ENCODE measurements around the gene CDCA4.

The CDCA4 gene

DNA sequence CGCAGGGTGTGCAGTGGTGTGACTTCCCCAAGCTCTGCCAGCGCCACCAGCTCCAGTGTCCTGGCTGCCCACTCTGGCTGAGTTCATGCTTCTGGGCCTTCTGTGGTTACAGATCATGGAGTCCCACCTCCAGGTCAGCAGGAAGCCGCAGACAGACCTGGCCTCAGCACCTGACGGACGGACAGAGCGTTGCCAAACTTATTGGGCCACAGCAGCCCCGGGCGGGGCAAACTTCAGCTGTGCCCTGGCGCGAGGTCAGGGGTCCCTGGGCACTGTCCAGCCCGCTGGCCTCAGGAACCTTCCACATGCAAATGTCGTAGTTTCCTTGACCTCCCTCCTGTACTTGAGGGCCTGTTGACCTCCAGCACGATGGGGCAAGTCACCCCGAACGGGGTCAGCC lies 33.1 kb upstream of the CDCA4 start:
- no peaks in the 10 kb centered on the region for H3K36me3 ChIP-seq

DNA sequence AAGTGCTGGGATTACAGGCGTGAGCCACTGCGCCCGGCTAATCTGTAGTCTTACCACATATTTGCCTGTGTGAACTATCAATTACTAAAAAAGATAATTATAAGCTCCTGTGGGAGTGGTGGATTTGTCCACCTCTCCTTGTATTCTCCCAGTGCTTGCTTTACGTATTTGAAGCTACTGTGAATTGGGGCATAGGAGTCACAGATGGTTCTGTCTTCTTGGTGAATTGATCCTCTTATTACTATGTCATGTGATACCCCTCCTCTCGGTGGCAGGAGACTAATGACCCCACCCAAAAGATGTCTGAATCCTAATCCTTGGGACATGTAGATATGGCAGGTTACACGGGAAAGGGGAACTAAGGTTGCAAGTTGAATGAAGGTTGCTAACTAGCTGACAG lies 32.5 kb upstream of the CDCA4 start:
- H3K27me3 ChIP-seq (ENCODE audit: insufficient read depth, low read depth, severe bottlenecking): no peaks in the 10 kb centered on the region
- TF ChIP-seq, protein P1, sequence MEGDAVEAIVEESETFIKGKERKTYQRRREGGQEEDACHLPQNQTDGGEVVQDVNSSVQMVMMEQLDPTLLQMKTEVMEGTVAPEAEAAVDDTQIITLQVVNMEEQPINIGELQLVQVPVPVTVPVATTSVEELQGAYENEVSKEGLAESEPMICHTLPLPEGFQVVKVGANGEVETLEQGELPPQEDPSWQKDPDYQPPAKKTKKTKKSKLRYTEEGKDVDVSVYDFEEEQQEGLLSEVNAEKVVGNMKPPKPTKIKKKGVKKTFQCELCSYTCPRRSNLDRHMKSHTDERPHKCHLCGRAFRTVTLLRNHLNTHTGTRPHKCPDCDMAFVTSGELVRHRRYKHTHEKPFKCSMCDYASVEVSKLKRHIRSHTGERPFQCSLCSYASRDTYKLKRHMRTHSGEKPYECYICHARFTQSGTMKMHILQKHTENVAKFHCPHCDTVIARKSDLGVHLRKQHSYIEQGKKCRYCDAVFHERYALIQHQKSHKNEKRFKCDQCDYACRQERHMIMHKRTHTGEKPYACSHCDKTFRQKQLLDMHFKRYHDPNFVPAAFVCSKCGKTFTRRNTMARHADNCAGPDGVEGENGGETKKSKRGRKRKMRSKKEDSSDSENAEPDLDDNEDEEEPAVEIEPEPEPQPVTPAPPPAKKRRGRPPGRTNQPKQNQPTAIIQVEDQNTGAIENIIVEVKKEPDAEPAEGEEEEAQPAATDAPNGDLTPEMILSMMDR (IDR thresholded peaks at IDR 0.05; ENCODE audit: low read depth, low read length): no peak
- peak; percentile 82 for DNase-seq
- no peaks in the 10 kb centered on the region for H3K9me3 ChIP-seq (ENCODE audit: severe bottlenecking)
- no peak overlapping the region for H3K4me3 ChIP-seq (ENCODE audit: low read depth, low read length)
- H3K27ac ChIP-seq: peak overlapping the region; percentile 16; the same call in 1 of the 2 replicates
- no peaks in the 10 kb centered on the region for H3K36me3 ChIP-seq

More for the DNA sequence above, 33.1 kb upstream of the CDCA4 start:
- Histone ChIP-seq H3K4me3 (ENCODE audit: low read depth, low read length) (no peak overlapping the region), H3K27me3 (ENCODE audit: insufficient read depth, low read depth, severe bottlenecking) (no peaks in the 10 kb centered on the region), H3K9me3 (ENCODE audit: severe bottlenecking) (no peaks in the 10 kb centered on the region), H3K27ac (no peak overlapping the region)
- no peak for DNase-seq
- TF ChIP-seq, protein P1 (IDR thresholded peaks at IDR 0.05; ENCODE audit: low read depth, low read length): no peak

DNA sequence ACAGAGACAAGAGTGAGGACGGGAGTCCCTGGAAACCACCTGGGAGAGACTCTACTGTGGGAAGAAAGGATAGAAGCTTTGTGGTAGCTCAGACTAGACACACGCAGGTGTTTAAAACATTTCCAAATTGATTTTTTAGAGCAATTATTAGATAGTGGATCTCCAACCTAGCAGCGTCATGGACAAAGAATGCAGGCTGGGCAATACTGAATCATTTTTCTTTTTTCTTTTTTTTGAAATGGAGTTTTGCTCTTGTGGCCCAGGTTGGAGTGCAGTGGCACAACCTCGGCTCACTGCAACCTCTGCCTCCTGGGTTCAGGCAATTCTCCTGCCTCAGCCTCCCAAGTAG lies 31.2 kb upstream of the CDCA4 start:
- no peak for DNase-seq
- no peaks in the 10 kb centered on the region for H3K36me3 ChIP-seq
- no peaks in the 10 kb centered on the region for H3K9me3 ChIP-seq (ENCODE audit: severe bottlenecking)
- no peak overlapping the region for H3K4me3 ChIP-seq (ENCODE audit: low read depth, low read length)
- no peaks in the 10 kb centered on the region for H3K27me3 ChIP-seq (ENCODE audit: insufficient read depth, low read depth, severe bottlenecking)
- H3K27ac ChIP-seq: no peak overlapping the region
- TF ChIP-seq, protein P1 (IDR thresholded peaks at IDR 0.05; ENCODE audit: low read depth, low read length): no peak

DNA sequence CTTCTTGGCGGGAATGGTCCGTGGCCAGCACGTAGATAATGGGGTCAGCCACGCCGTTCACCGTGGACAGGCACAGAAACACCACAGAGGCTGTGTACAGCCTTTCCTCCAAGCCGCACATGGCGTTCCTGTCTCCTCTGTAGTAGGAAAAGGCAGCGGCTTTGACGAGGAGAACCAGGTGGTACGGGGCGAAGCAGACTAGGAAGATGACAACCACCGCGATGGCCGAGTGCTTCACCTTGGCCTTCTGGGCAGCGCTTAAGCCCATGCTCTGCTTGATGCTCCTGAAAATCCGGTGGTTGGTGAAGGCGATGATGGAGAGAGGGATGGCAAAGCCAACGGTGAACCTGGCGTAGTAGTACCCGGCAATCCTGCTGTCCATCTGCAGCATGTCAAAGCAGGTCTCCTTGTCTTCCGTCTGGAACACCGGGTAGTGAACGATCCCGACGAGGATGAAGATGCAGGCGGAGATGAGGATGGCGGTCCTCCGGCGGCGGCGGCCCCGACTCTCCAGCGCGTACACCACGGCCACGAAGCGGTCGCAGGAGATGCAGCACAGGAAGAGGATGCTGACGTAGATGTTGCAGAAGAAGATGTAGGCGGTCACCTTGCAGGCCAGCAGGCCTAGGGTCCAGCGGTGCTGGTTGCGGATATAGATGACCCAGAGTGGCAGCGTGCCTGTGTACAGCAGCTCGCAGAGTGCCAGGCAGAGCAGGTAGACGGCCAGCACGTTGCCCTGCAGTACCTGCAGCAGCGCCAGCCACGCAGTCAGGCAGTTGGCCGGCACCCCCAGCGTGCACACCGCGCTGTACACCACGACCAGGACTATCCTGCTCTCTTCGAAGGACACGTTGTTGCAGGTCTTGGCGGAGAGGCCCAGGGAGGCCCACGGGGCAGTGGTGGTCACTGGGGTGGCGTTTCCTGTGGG lies 30.6 kb upstream of the CDCA4 start:
- no peak overlapping the region for H3K4me3 ChIP-seq (ENCODE audit: low read depth, low read length)
- no peak for DNase-seq
- no peaks in the 10 kb centered on the region for H3K36me3 ChIP-seq
- no peaks in the 10 kb centered on the region for H3K27me3 ChIP-seq (ENCODE audit: insufficient read depth, low read depth, severe bottlenecking)
- no peaks in the 10 kb centered on the region for H3K9me3 ChIP-seq (ENCODE audit: severe bottlenecking)
- H3K27ac ChIP-seq: no peak overlapping the region
- TF ChIP-seq, protein P1 (IDR thresholded peaks at IDR 0.05; ENCODE audit: low read depth, low read length): no peak

DNA sequence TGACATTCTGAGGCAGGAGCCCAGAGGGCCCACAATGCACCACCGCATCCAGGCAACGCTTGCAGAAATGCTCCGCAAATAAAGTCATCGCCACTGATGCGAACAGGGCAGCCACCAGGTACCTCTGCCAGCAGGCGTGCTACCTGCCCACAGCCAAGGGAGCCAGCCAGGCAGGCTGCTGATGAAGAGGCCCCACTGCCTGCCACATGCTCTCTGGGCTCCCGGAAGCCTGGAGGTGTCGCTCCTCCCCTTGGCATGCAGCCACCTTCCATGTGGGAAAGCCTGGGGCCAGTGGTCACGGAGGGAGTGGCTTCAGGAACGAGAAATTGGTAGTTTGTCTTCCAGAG lies 29.6 kb upstream of the CDCA4 start:
- Histone ChIP-seq H3K4me3 (ENCODE audit: low read depth, low read length) (no peak overlapping the region), H3K36me3 (no peaks in the 10 kb centered on the region), H3K9me3 (ENCODE audit: severe bottlenecking) (no peaks in the 10 kb centered on the region), H3K27ac (no peak overlapping the region), H3K27me3 (ENCODE audit: insufficient read depth, low read depth, severe bottlenecking) (no peaks in the 10 kb centered on the region)
- DNase-seq: no peak
- TF ChIP-seq, protein P1 (IDR thresholded peaks at IDR 0.05; ENCODE audit: low read depth, low read length): no peak

All from WERI-Rb-1 (cell line).